Activated CD4-positive, alpha-beta T cell treated with anti-CD3 and anti-CD28 coated beads for 1 hour (primary cell): ENCODE data around the gene COL15A1.
"Not testable (repeated sequence)": the region's sequence is repeated elsewhere in the genome, so short reads cannot be mapped to it uniquely, and the experiment has no call there.

Source experiments
- DNase-seq: peaks from one replicate; pipeline ENCODE4 v3.0.0-alpha.2; 2020

COL15A1 gene

DNA sequence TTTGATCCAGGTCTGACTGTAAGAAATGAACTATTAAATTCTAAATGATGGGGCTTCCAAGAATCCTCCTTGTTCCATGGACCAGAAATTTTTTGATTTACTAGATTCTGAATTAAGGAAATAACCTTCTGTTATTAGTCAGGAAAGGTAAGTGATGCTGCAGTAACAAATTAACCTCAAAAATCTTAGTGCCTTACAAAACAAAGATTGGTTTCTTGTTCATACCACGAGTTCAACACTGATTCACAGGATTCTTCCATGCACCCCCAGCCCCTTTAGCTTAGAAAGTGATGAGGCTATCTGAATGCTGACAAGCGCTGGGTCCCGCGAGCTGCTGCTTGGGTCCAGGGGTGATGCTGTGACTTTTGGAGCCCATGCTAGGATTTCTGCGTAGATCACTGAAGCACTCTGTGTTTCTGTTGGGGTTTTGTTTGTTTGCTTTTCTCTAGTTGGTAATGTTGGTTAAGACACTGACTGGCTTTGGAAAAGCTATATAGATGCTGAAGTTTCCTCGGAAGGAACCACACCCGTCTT is 52.3 kb downstream of the COL15A1 start:
- DNase-seq = no peak

DNA sequence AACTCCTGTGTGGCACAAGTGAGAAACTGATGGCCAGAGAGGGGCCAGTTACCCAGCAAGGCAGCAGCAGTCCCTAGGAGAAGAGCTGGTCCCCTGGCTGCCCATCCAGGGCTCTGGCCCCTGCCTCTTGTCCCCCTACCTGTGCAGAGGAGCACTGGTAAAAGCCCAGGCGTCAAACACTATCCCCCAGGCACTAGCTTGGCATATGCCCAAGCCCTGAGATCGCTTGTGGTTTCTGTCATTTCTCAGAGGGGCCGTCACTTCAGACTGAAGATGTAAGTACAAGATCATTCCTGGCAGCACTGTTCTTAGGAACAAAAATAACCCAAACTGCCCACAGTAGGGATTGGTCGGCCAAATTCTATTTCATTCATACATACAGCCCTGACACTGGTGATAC is 53.9 kb downstream of the COL15A1 start:
- no peak for DNase-seq

DNA sequence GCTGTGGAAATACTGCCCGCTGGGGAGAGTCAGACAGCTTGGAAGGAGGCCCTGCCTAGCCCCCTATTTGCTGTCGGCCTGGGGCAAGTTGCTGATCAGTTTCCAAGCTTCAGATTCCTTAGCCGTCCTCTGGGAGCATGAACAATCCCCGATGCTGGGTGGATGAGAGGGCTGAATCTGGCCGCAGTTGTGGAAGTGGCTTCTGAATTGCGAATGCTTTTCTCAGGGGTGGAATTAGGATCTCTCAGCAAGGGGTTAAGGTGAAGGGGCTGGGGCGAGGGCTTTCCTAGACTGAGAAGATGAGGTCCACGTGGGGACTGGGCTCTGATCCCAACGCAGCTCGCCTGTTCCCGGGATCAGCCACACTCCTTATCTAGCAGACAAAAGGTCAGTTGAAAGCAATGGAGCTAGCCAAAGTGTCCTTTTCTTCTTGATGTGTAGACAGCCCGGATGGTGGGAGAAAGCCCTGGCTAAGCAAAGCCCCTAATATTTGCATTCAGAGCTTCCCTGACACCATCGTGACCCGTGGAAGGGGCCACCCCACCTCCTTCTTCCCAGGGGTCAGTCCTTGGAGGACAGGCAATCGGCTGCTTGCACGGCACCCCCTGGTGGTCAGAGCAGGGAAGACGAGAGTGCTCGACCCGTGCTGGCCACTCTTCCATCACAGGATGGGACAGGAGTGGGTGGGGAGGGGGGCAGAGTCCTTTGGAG is 54.9 kb downstream of the COL15A1 start:
- no peak for DNase-seq

DNA sequence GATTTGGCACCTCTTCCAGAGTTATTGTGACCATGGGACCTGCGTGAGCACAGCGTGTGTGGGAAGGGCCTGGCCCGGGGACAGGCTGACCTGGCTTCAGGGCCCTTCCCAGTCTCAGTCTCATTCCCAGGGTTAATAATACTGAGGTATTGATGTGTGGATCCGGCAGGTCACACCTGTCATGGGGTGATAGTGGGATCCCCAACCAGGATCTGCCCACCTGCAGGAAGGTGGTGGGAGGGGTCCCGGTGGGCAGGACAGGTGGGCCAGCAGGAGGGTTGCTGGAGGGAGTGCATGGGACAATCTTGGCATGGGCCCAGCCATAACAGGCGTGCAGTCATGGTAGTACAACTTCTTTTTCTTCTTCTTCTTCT is 55.4 kb downstream of the COL15A1 start:
- DNase-seq = no peak

DNA sequence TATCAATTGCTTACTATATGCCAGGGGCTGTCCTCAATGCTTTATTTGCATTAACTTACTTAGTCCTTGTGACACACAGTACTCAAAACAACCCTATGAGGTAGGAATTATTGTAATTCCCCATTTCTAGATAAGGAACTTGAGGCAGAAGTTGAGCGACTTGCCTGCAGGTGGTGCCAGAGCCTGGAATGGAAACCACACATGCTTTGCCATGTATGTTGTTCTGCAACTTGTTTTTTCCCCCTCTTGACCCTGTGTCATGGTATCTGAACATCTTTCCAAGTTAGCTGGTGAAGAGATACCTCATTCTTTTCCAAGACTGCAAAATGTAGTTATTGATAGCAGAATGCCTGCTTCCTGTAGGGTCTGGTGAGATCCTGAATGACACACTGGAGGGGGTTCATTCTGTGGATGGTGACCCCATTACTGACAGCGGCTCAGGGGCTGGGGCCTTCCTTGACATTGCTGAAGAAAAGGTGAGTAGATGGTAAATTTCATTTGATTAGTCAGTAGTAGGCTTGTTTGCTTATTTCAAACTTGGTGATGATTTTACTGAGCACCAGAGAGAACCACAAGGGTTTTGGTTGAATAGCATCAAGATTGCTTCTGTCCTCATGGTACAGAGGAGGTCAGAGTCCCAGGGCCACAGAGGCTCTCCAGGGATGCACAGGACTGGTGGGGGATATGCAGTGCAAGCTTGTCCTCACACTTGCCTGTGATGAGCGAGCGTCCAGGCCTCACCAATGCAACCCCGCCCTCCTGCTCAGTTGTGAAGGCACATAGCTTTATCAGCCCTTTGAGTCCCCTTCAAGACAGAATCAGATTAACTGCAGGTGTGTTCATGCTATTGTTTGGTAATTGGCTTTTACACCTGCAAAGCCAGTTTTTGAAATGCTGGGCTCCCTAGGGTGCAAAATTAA is 57.0 kb downstream of the COL15A1 start:
- DNase-seq = peak; percentile 38

- no peak for DNase-seq
These were observed 58.2 kb downstream of the COL15A1 start for GRCh38 chr9:99001892-99002291.

DNA sequence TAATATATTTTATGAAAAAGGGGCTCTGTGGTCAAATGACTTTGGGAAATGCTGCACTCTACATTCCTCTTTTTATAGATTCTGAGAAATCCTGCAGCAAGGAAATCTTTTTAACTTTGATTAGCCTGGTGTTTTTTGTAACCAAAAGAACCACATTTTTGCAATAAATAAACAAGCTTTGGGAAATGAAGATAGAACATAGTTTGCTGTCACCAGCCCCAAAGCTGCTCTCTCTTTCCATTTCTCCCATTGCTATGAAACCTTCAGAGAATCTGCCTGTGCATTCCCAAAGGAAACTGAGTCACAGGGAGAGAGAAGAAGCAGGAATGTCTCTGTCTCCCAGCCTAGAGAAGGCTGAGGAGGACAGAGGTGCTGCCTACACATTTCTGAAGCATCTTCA is 59.0 kb downstream of the COL15A1 start:
- DNase-seq = no peak

- DNase-seq = no peak
These were observed 59.6 kb downstream of the COL15A1 start for GRCh38 chr9:99003308-99003707.

- no peak for DNase-seq
These were observed 60.4 kb downstream of the COL15A1 start for GRCh38 chr9:99004115-99004514.

- no peak for DNase-seq
These were observed 61.2 kb downstream of the COL15A1 start for GRCh38 chr9:99004717-99005460.

GRCh38 chr9:99005651-99006050 is 61.9 kb downstream of the COL15A1 start:
- no peak for DNase-seq

- no peak for DNase-seq
These were observed 62.8 kb downstream of the COL15A1 start for GRCh38 chr9:99006511-99006910.

DNA sequence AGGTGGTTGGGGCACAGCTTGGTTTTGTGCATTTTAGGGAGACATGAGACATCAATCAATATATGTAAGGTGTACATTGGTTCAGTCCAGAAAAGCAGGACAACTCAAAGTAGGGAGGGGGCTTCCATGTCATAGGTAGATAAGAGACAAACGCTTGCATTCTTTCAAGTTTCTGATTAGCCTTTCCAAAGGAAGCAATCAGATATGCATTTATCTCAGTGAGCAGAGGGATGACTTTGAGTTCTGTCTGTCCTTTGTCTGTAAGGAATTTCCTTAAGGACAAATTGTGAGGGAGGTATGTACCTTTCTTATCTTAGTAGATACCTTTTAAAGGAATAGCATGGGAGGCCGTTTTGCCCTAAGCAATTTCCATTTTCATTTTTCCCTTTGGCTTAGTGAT is 63.3 kb downstream of the COL15A1 start:
- no peak for DNase-seq

DNA sequence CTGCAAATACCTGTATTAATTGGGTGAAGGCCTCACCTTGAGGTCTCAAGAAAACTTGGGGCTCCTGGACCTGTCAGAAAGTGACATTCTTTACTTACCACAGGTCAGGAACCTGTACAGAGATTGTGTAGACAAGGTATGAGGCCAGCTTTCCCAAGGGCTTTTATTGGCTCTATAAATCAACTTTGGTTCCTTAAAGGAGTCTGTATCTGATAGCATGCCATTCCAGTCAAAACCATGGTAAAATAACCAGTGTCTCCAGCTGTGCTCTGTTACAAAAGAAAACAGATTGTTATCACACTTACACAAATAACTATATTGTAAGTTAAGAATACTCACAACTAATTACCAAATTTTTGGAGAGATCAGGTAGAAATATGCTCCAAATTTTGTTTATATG is 64.5 kb downstream of the COL15A1 start:
- DNase-seq = no peak

DNA sequence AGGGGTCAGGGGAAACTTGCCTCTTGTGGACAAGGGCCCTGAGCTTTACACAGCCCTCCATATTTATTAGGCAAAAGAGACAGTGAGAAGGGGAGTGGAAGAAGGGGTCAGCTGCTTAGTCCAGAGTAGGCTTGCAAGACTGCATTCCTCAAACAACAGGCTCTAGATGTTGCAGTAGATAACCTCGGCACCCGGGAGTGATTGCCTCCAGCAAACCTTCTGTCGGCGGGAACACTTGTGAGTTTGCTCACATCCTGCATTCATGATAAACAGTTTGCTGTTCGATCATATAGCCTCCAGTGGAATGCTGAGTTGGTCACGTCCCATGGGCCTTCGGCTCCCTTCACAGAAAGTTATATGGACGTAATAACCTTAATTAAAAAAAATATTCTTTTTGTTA is 66.7 kb downstream of the COL15A1 start:
- DNase-seq = not testable (repeated sequence)

GRCh38 chr9:99011161-99011709 is 67.5 kb downstream of the COL15A1 start:
- no peak for DNase-seq

DNA sequence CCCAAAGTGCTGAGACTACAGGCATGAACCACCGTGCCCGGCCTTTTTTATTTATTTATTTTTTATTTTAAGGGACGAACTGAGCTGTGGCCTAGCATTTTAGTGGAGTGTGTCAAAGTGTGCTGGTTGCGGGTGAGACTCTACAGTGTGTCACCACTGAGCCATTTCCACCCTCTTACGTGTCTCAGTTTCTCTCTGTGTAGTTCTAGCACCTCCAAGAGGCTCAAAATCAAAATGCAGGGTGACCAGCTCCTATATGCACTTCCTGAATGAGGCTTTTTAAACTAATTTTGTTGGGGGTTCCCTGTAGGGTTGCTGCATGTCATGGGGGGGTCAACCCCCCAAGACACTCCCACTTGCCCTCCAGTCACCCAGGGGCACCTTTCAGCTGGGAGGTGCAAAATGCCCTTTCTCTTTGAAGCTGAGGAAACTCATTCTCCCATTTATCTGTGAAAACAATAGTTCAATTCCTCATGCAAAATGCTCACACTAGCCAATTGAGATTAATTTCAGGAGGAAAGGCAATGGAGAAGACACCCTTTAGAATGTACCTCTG is 69.3 kb downstream of the COL15A1 start:
- DNase-seq = no peak

GRCh38 chr9:99013550-99013949 is 69.8 kb downstream of the COL15A1 start:
- DNase-seq = no peak

DNA sequence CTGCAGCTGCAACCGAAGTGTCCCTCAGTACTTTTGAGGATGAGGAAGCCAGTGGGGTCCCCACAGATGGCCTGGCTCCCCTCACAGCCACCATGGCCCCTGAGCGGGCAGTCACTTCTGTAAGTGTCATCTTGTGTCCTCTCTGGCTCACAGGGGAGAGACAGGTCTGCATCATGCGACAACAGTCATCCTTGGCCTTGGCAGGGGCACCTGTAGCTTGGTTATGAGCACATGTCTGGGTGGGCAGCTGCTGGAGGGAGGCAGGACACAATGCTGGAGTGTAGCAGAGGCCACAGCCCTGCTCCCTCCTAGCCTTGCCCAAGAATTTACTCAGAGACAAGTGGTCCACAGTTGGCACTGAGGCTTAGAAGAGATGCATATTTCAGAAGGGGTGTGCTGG is 71.7 kb downstream of the COL15A1 start:
- DNase-seq = no peak

- no peak for DNase-seq
These were observed 72.2 kb downstream of the COL15A1 start for GRCh38 chr9:99015890-99016289.

- no peak for DNase-seq
These were observed 73.1 kb downstream of the COL15A1 start for GRCh38 chr9:99016681-99017387.

GRCh38 chr9:99018653-99019052 is 74.9 kb downstream of the COL15A1 start:
- DNase-seq = no peak
